H1 (cell line): Measurements from ENCODE around the gene NRL. TPM values are rescaled to one million over a fixed set of nuclear protein-coding genes. Genes with fewer than 3 reads are reported as not detected.
"Not testable (repeated sequence)": the region's sequence is repeated elsewhere in the genome, so short reads cannot be mapped to it uniquely, and the experiment has no call there.

ENCODE experiments used
- CTCF ChIA-PET: fragments of 300-600 bp; sonication (Branson Sonifier 250); formaldehyde crosslinking; loops from one replicate; lab custom pipeline; 2021; ENCODE audit not compliant: partially characterized antibody; lab: Charles Lee
- POLR2A ChIA-PET: fragments of 300-600 bp; sonication (Branson Sonifier 250); formaldehyde crosslinking; loops from one replicate; lab custom pipeline; 2021; ENCODE audit warnings: inconsistent platforms; ENCODE audit not compliant: partially characterized antibody; lab: Charles Lee
- DNase-seq, 2 experiments: peaks; one replicate each; pipeline versions ENCODE4 v3.0.0 to v3.0.0-alpha.2; 2010 to 2022; ENCODE audit warnings: low spot score in 2 of 2, low read depth in 1 of 2, mixed read lengths in 1 of 2
- FAIRE-seq: peaks from 2 replicates; lab custom pipeline; 2011; peaks lifted over from hg19 to GRCh38; lab: Jason Lieb, UNC
- H2AFZ ChIP-seq: 2 replicates; pipeline ENCODE4 v1.8.1; 2012; ENCODE audit warnings: low read length, inconsistent platforms
- H2AK5ac ChIP-seq: 2 replicates; pipeline ENCODE4 v1.6.1; 2013; ENCODE audit warnings: low read depth, low read length
- H2BK120ac ChIP-seq: replicated peaks from 2 replicates; pipeline ENCODE3; 2013; ENCODE audit warnings: low read depth, low read length, inconsistent platforms
- H2BK12ac ChIP-seq: 2 replicates; pipeline ENCODE4 v1.6.1; 2013; ENCODE audit warnings: low read depth, low read length
- H2BK15ac ChIP-seq: 2 replicates; pipeline ENCODE4 v1.6.1; 2013; ENCODE audit warnings: low read length
- H2BK20ac ChIP-seq: 2 replicates; pipeline ENCODE4 v1.6.1; 2013; ENCODE audit warnings: low read length
- H2BK5ac ChIP-seq: 2 replicates; pipeline ENCODE4 v1.6.1; 2013; ENCODE audit warnings: low read depth, low read length
- H3K14ac ChIP-seq: 2 replicates; pipeline ENCODE4 v1.6.1; 2013; ENCODE audit warnings: inconsistent platforms; ENCODE audit not compliant: insufficient read length
- H3K18ac ChIP-seq: 2 replicates; pipeline ENCODE4 v1.6.1; 2013; ENCODE audit warnings: low read length; ENCODE audit errors: extremely low read depth
- H3K23ac ChIP-seq: 2 replicates; pipeline ENCODE4 v1.6.1; 2013; ENCODE audit warnings: inconsistent platforms; ENCODE audit not compliant: insufficient read length
- H3K23me2 ChIP-seq: 2 replicates; pipeline ENCODE4 v1.6.1; 2013; ENCODE audit warnings: low read depth, low read length
- H3K27ac ChIP-seq: 2 replicates; pipeline ENCODE4 v1.6.1; 2011; ENCODE audit warnings: low read depth, low read length, inconsistent platforms
- H3K27me3 ChIP-seq, 4 experiments: replicated peaks in 1 of 4; 1 replicate in 1 of 4; 2 replicates in 3 of 4; pipeline versions ENCODE4 v1.6.1 to v1.8.1; 2011 to 2013; ENCODE audit warnings: low read length in 3 of 4, mild to moderate bottlenecking in 3 of 4, inconsistent platforms in 2 of 4, mixed read lengths in 2 of 4, moderate library complexity in 1 of 4; ENCODE audit not compliant: control insufficient read depth in 3 of 4, insufficient read depth in 3 of 4; ENCODE audit errors: extremely low read depth in 1 of 4
- H3K36me3 ChIP-seq, 4 experiments: 2 replicates each; pipeline versions ENCODE4 v1.6.1 to v1.8.1; 2011 to 2013; ENCODE audit warnings: mild to moderate bottlenecking in 4 of 4, low read length in 3 of 4, moderate library complexity in 2 of 4, control low read depth in 1 of 4, inconsistent platforms in 1 of 4; ENCODE audit not compliant: insufficient read depth in 4 of 4, control insufficient read depth in 2 of 4
- H3K4ac ChIP-seq: replicated peaks from 2 replicates; pipeline ENCODE3; 2013; ENCODE audit warnings: low read length, low read depth, mixed read lengths, inconsistent platforms; ENCODE audit not compliant: insufficient read length
- H3K4me1 ChIP-seq, 4 experiments: replicated peaks in 1 of 4; 1 replicate in 1 of 4; 2 replicates in 3 of 4; pipeline versions ENCODE4 v1.6.1 to v1.8.1; 2011 to 2013; ENCODE audit warnings: low read length in 3 of 4, inconsistent platforms in 2 of 4, mixed read lengths in 1 of 4; ENCODE audit not compliant: insufficient read depth in 4 of 4, control insufficient read depth in 3 of 4
- H3K4me2 ChIP-seq, 2 experiments: 2 replicates each; pipeline versions ENCODE4 v1.6.1 to v1.8.1; 2011 to 2013; ENCODE audit warnings: low read depth in 2 of 2, low read length in 2 of 2, control low read depth in 1 of 2, inconsistent platforms in 1 of 2, mild to moderate bottlenecking in 1 of 2; ENCODE audit not compliant: insufficient read depth in 1 of 2
- H3K4me3 ChIP-seq, 4 experiments: fragments of 200-600, 300-600 bp in 1 of 4; sonication (generic), shearing (Covaris generic), sonication (Bioruptor Twin) in 1 of 4; 2 replicates each; pipeline versions ENCODE4 v1.5.1 to v1.8.1; 2011 to 2016; ENCODE audit warnings: low read length in 4 of 4, low read depth in 3 of 4, control low read depth in 2 of 4, inconsistent platforms in 2 of 4, mild to moderate bottlenecking in 2 of 4, mixed read lengths in 1 of 4, moderate library complexity in 1 of 4; ENCODE audit not compliant: insufficient read depth in 2 of 4; ENCODE audit errors: extremely low read depth in 1 of 4
- H3K56ac ChIP-seq: replicated peaks from 2 replicates; pipeline ENCODE3; 2013; ENCODE audit warnings: low read depth, mild to moderate bottlenecking, mixed read lengths, low read length, inconsistent platforms; ENCODE audit not compliant: insufficient read length
- H3K79me1 ChIP-seq: 2 replicates; pipeline ENCODE4 v1.6.1; 2013; ENCODE audit warnings: low read depth, low read length, control low read depth
- H3K79me2 ChIP-seq, 2 experiments: 2 replicates each; pipeline versions ENCODE4 v1.6.1 to v1.8.1; 2012 to 2013; ENCODE audit warnings: low read length in 2 of 2, mild to moderate bottlenecking in 2 of 2, inconsistent platforms in 1 of 2; ENCODE audit not compliant: insufficient read depth in 2 of 2, control insufficient read depth in 1 of 2
- H3K9ac ChIP-seq, 4 experiments: replicated peaks in 1 of 4; 1 replicate in 1 of 4; 2 replicates in 3 of 4; pipeline versions ENCODE4 v1.6.1 to v1.8.1; 2011 to 2013; ENCODE audit warnings: low read depth in 3 of 4, low read length in 3 of 4, control low read depth in 2 of 4, mild to moderate bottlenecking in 2 of 4, moderate library complexity in 2 of 4, inconsistent platforms in 1 of 4; ENCODE audit errors: extremely low read depth in 1 of 4
- H3K9me3 ChIP-seq, 2 experiments: 2 replicates each; pipeline versions ENCODE4 v1.6.1 to v1.8.1; 2012 to 2013; ENCODE audit warnings: mild to moderate bottlenecking in 2 of 2, moderate library complexity in 2 of 2, control low read depth in 1 of 2, inconsistent platforms in 1 of 2, low read depth in 1 of 2, low read length in 1 of 2, mixed read lengths in 1 of 2; ENCODE audit not compliant: insufficient read depth in 2 of 2
- H4K20me1 ChIP-seq, 2 experiments: replicated peaks in 1 of 2; 2 replicates each; pipeline versions ENCODE3 to v1.8.1; 2011 to 2013; ENCODE audit warnings: inconsistent platforms in 2 of 2, low read length in 2 of 2, mild to moderate bottlenecking in 1 of 2; ENCODE audit not compliant: insufficient read depth in 2 of 2, control insufficient read depth in 1 of 2
- H4K5ac ChIP-seq: 2 replicates; pipeline ENCODE4 v1.6.1; 2013; ENCODE audit warnings: low read length, low read depth, mixed read lengths, inconsistent platforms; ENCODE audit not compliant: insufficient read length
- H4K8ac ChIP-seq: 2 replicates; pipeline ENCODE4 v1.8.0; 2013; ENCODE audit warnings: mild to moderate bottlenecking, moderate library complexity, low read length, inconsistent platforms; ENCODE audit not compliant: insufficient read depth; ENCODE audit errors: extremely low read depth
- H4K91ac ChIP-seq: replicated peaks from 2 replicates; pipeline ENCODE3; 2013; ENCODE audit warnings: low read length, mixed read lengths, inconsistent platforms; ENCODE audit not compliant: insufficient read length
- WGBS, 2 experiments: shearing (Covaris generic) in 1 of 2; methylation state at CpG; one replicate each; pipeline versions ENCODE4 v1.1.6 to v1.1.7; 2013 to 2015; ENCODE audit warnings: low lambda C conversion rate in 2 of 2, mixed read lengths in 2 of 2, inconsistent platforms in 1 of 2, low coverage in 1 of 2, missing lambda C conversion rate in 1 of 2; ENCODE audit not compliant: insufficient replicate concordance in 2 of 2, insufficient coverage in 1 of 2, insufficient read length in 1 of 2; ENCODE audit errors: extremely low coverage in 1 of 2, missing lambda C conversion rate in 1 of 2; 5-methylcytosine and 5-hydroxymethylcytosine counted together
- polyA plus RNA-seq, 7 experiments: library from polyadenylated mRNA; depleted of rRNA in 3 of 7; stranded (reverse) in 5 of 7; unstranded in 2 of 7; fragments of >200 nt in 5 of 7; fragments of 200-250 nt in 2 of 7; gene quantifications; 1 replicate in 5 of 7; 2 replicates in 1 of 7; 4 replicates in 1 of 7; pipeline versions ENCODE4 v1.2.1 to v1.2.3, GENCODE V29; 2011 to 2013; ENCODE audit warnings: missing spikeins in 2 of 7, mixed read lengths in 2 of 7
- total RNA-seq: library from RNA; stranded (reverse); fragmentation: NEBNext Ultra II Directional; extraction: Animal tissue kit (Norgen Biotek cat#: 25700); gene quantifications from 2 replicates; pipeline ENCODE4 v1.2.1, GENCODE V29; 2021

Gene NRL
- total and polyA plus RNA-seq, 2 of the 8 experiments (the other 6 are each of a cell fraction or from before 2014, with no cell fraction given): 1.1 to 2.2 TPM

GRCh38 chr14:24035769-24036168, 79.0 kb downstream of the NRL start:
- H2AFZ ChIP-seq, H3K27ac ChIP-seq, H3K23me2 ChIP-seq, H3K56ac ChIP-seq, H4K8ac ChIP-seq, H2AK5ac ChIP-seq, H2BK120ac ChIP-seq, H3K14ac ChIP-seq, H3K18ac ChIP-seq, H4K91ac ChIP-seq, H3K36me3 ChIP-seq, H3K79me2 ChIP-seq, H3K23ac ChIP-seq, H2BK15ac ChIP-seq, H3K4ac ChIP-seq, H3K9ac ChIP-seq, H3K79me1 ChIP-seq, H2BK20ac ChIP-seq, H2BK5ac ChIP-seq, H3K9me3 ChIP-seq, FAIRE-seq, H3K27me3 ChIP-seq, H4K5ac ChIP-seq, DNase-seq, H3K4me1 ChIP-seq, H4K20me1 ChIP-seq: not testable (repeated sequence)
- Histone ChIP-seq H3K4me2 (peak overlapping the region; percentile 50 to 83), H3K4me3 (peak overlapping the region in 3 of 4 experiments; percentile 45 to 72 (median 69); a peak in 6 of 8 replicates), H2BK12ac (peak overlapping the region; percentile 60; the same call in 1 of the 2 replicates)
- ChIA-PET POLR2A (interaction anchor here (1.6 to 2.7 kb wide), 2 partner anchors 46 to 59 kb away, joined by 3 to 9 read pairs; partner anchors contain the start of gene PCK2), CTCF (interaction anchor here (0.8 to 3.4 kb wide), 11 partner anchors 11 to 405 kb away, joined by 3 to 12 read pairs (median 4); partner anchors contain the start of gene IRF9)
- WGBS, 2 experiments: 46% methylated on average over 3 of the region's 4 CpGs; no CpG with 5 or more reads in 1 of the 2 experiments
